GM12865 (cell line): ENCODE data around the gene CALD1.
A peak's percentile ranks its signal among the peaks of the same experiment; 100 is the strongest.

Source experiments
- DNase-seq: peaks from one replicate; pipeline ENCODE4 v3.0.0; 2010; ENCODE audit warnings: low read depth
- H3K4me3 ChIP-seq: 2 replicates; pipeline ENCODE4 v1.5.1; 2011; ENCODE audit warnings: mild to moderate bottlenecking, low read depth, low read length, control low read depth
- CTCF ChIP-seq: IDR thresholded peaks from 2 replicates; pipeline ENCODE4 v1.5.1; 2011; ENCODE audit warnings: low read length, control low read depth, low read depth, inconsistent platforms; ENCODE audit not compliant: insufficient read depth; ENCODE audit errors: missing control alignments

CALD1 gene

GRCh38 chr7:134890246-134891240 lies 111.1 kb downstream of the CALD1 start:
- DNase-seq = no peak
- H3K4me3 ChIP-seq = no peak overlapping the region
- no peak for TF ChIP-seq CTCF

DNA sequence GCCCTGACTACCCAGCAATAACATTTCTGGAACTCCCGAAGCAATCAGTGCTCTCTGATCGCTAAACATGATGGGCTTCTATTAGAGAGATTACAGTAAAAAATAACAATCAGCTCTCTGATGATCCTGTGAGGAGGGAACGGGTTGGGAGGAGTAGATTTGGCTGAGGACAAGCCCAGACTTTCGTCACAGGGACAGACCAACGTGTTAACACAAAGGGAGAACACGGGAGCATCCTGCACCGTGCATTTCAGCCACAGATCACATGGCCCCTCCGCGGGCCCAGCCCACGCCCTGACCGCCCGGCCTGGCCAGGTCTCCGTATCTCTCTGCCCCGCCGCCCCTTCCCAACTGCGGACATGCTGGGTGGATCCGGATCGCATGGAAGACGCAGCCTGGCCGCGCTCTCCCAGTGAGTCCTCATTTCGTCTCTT lies 111.8 kb downstream of the CALD1 start:
- DNase-seq = no peak
- peak overlapping the region; percentile 14; the same call in 1 of the 2 replicates for H3K4me3 ChIP-seq
- TF ChIP-seq CTCF = no peak

GRCh38 chr7:134891696-134892678 lies 112.6 kb downstream of the CALD1 start:
- no peak overlapping the region for H3K4me3 ChIP-seq

GRCh38 chr7:134892963-134893362 lies 113.5 kb downstream of the CALD1 start:
- H3K4me3 ChIP-seq = no peak overlapping the region
- DNase-seq = no peak
- TF ChIP-seq CTCF = no peak

More at GRCh38 chr7:134891696-134892678, 112.6 kb downstream of the CALD1 start:
- no peak for DNase-seq
- TF ChIP-seq CTCF = no peak

DNA sequence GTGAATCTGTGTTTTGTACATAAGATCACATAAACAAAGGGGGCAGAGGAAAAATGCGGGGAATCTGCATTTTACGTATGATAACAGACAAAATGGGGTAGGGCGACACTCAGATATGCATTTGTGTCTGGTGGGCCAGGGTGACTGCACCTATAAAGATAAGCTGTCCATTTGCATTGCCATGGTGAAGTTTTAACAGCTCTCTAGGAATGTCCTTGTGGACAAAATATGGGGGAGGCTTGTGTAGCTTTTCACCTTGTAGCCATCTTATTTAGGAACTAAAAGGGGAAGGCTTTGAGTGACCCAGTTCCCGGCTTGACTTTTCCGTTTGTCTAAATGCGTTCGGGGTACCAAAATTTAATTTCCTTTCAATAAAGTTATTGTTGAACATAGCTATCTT lies 114.5 kb downstream of the CALD1 start:
- H3K4me3 ChIP-seq = no peak overlapping the region
- TF ChIP-seq CTCF = no peak
- no peak for DNase-seq

DNA sequence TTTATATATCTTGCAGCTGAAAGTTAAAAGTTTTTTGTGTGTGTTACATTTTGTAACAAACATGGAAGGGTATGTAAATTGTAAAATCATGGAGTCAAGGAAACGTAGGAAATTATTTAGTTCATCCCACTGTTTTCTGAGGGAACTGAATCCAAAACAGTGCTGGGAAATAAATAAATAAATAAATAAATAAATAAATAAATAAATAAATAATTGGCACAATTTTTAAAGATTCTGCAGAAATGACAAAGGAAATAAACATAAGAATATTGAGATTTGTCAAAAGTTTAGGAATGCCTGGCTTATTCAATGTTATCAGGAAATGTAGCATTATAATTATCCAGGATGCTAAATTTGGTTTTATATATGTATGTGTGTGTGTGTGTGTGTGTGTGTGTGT lies 115.5 kb downstream of the CALD1 start:
- H3K4me3 ChIP-seq = no peak overlapping the region
- no peak for DNase-seq
- TF ChIP-seq CTCF = no peak
